ENCODE measurements around the gene FAM174B.

Gene FAM174B

GRCh38 chr15:92602267-92602593 is 53.3 kb downstream of the FAM174B start:
- in situ Hi-C loops (cut with HindIII; ENCODE audit: low sequenced_read_pairs), result no loop called here

DNA sequence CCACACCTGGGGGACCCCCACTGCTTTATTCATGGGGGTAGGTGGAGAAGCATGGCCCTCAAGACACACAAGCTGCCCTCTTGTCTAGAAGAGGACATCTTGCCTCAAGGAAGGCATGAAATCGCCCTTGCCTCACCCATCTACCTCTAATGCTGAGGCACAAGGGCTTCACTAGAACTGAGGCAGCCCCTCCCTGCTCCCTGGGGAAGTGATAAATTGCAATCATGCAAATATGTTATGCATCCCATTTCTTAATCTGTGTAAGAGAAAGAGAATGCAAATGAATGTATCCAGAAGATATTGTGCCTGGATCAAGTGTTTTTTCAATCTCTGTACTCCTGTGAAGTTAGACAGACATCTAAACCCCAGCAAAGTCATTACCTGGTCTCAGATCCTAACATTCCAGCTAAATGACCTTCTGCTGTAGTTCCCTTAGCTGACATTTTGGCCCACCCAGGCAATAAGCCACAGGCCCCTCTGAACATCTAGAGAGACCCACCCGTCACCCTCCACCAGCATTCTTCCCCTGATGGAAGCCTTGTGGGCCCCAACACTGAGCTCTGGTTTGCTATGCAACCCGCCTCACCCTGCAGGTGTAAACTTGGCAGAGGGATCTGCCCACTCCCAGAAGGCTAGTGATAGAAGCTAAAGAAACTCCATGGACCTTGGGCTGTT is 53.8 kb downstream of the FAM174B start:
- in situ Hi-C loops (cut with HindIII; ENCODE audit: low sequenced_read_pairs), result no loop called here

GRCh38 chr15:92600856-92601255 is 54.7 kb downstream of the FAM174B start:
- in situ Hi-C loops (cut with HindIII; ENCODE audit: low sequenced_read_pairs), result no loop called here

- in situ Hi-C loops (cut with HindIII; ENCODE audit: low sequenced_read_pairs), result no loop called here
Observed at GRCh38 chr15:92599394-92599970, 56.1 kb downstream of the FAM174B start.

GRCh38 chr15:92597548-92597947 is 58.0 kb downstream of the FAM174B start:
- in situ Hi-C loops (cut with HindIII; ENCODE audit: low sequenced_read_pairs), result no loop called here

DNA sequence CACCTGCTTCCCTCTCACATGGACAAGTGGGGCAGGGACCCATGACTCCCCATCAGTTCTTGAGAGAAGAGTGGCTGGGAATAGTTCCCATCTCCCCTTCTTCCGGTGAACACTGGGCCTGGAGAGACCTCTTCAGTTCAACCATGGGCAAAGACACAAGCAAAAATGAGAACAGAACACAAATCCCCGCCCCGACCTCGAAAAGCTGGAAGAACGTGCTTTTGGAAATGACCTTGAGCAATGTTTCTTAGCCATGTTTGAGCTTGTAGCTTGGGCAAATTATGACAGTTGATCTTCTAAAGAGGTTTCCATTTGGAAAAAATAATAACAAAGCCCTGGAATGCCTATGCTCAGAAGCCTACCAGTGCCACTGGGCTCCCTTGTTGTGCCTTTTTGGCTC is 59.0 kb downstream of the FAM174B start:
- in situ Hi-C loops (cut with HindIII; ENCODE audit: low sequenced_read_pairs), result no loop called here

- in situ Hi-C loops (cut with HindIII; ENCODE audit: low sequenced_read_pairs), result no loop called here
Observed at GRCh38 chr15:92595506-92596381, 59.8 kb downstream of the FAM174B start.

GRCh38 chr15:92591275-92591674 is 64.3 kb downstream of the FAM174B start:
- in situ Hi-C loops (cut with HindIII; ENCODE audit: low sequenced_read_pairs), result no loop called here

DNA sequence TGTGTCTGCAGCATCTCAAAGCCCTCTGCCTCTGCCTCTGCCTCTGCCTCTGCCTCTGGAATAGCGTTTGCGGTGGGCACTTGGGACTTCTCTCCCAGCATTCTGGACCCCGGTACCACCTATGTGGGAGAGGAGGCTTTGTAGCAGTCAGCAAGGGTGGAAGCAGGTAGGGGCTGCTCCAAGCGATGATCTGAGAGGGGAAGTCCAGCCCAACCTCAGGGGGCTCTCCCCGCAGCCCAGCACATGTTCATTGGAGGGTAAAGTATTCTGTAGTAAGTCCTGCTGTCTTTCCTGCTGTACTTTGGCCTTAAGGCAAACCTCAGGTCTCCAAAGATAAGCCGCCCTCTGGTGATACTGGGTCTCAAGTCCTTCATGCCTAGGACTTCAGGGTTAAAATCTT is 68.6 kb downstream of the FAM174B start:
- in situ Hi-C loops (cut with HindIII; ENCODE audit: low sequenced_read_pairs), result no loop called here

- in situ Hi-C loops (cut with HindIII; ENCODE audit: low sequenced_read_pairs), result no loop called here
Observed at GRCh38 chr15:92586383-92586942, 69.1 kb downstream of the FAM174B start.

DNA sequence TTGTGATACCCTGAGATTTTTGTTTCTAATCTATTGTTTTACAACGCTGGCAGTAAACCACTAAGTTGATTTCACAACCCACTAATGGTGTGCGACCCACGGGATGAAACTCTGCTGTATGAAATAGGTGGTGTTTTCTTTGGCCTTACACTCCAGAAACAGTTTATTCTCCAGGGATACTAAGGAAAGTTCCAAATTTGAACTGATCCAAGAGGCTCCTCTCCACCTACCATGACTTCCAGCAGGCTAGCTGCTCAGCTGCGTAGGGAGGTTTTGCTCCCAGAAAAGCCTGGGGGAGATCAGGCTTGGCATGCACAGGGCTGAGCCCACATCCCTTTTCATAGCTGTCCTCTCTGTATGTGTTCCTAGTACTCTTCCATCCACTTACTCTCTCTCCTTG is 71.5 kb downstream of the FAM174B start:
- in situ Hi-C loops (cut with HindIII; ENCODE audit: low sequenced_read_pairs), result no loop called here

- in situ Hi-C loops (cut with HindIII; ENCODE audit: low sequenced_read_pairs), result no loop called here
Observed at GRCh38 chr15:92583096-92584034, 72.2 kb downstream of the FAM174B start.

GRCh38 chr15:92582206-92582605 is 73.4 kb downstream of the FAM174B start:
- in situ Hi-C loops (cut with HindIII; ENCODE audit: low sequenced_read_pairs), result no loop called here

DNA sequence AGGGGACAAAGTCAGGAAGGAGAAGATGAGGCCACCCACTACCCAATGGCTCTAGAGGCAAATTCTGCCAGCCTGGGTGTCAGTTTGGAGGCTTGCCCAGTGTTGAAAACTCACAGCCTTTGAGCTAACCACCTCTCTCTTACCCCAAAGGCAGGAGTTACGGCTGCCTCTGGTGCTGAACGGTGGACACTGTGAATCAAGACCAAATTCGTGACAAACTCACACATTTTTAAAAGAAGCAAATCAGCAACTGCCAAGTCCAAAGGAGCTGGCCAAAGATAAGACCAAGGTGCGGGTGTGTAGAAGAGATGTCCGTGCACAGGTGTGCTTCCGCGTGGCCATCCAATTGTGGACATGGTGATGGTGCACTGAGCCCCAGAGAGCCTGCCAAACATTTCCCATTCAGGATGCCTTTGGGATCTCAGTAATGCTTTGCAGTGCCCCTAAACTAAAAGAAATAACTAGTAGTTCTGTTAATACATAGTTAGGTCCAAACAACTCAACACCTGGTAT is 74.6 kb downstream of the FAM174B start:
- in situ Hi-C loops (cut with HindIII; ENCODE audit: low sequenced_read_pairs), result no loop called here

- in situ Hi-C loops (cut with HindIII; ENCODE audit: low sequenced_read_pairs), result no loop called here
Observed at GRCh38 chr15:92580521-92580920, 75.1 kb downstream of the FAM174B start.

GRCh38 chr15:92579931-92580470 is 75.6 kb downstream of the FAM174B start:
- in situ Hi-C loops (cut with HindIII; ENCODE audit: low sequenced_read_pairs), result no loop called here

- in situ Hi-C loops (cut with HindIII; ENCODE audit: low sequenced_read_pairs), result no loop called here
Observed at GRCh38 chr15:92579486-92579885, 76.1 kb downstream of the FAM174B start.

GRCh38 chr15:92578096-92578835 is 77.3 kb downstream of the FAM174B start:
- in situ Hi-C loops (cut with HindIII; ENCODE audit: low sequenced_read_pairs), result no loop called here

GRCh38 chr15:92576597-92577200 is 78.9 kb downstream of the FAM174B start:
- in situ Hi-C loops (cut with HindIII; ENCODE audit: low sequenced_read_pairs), result no loop called here

All from DLD1 (cell line).